ENCODE results near the gene ALOX5. TPM values are rescaled to one million over a fixed set of nuclear protein-coding genes. Genes with fewer than 3 reads are reported as not detected.

ALOX5 gene
- total and polyA plus RNA-seq, 11 donors: 1.3 to 36.1 (median 5.8) TPM

- Histone ChIP-seq H3K27ac (no peak overlapping the region), H3K9me3 (peaks cover 0 to 13% (median 0%) of the 10 kb centered on the region in 12 donors), H3K4me3 (no peak overlapping the region), H3K36me3 (no peaks in the 10 kb centered on the region), H3K27me3 (peaks cover 0 to 18% (median 2%) of the 10 kb centered on the region in 9 donors), H3K4me1 (peaks cover 0 to 8% (median 0%) of the 10 kb centered on the region in 12 donors)
- no peak for ATAC-seq
- intact Hi-C loops (cut with DNase I): no loop called here
- WGBS, 4 donors: 69 to 82% (median 80%) methylated on average over 14 to 15 of the region's 15 CpGs
- TF ChIP-seq POLR2A (IDR thresholded peaks at IDR 0.05) (no peak), CTCF (IDR thresholded peaks at IDR 0.05) (no peak)
- DNase-seq: no peak
These were observed 58.9 kb downstream of the ALOX5 start for GRCh38 chr10:45432700-45433472.

GRCh38 chr10:45433716-45434469 lies 59.9 kb downstream of the ALOX5 start:
- intact Hi-C loops (cut with DNase I): no loop called here
- Histone ChIP-seq H3K4me1 (peaks cover 0 to 5% (median 0%) of the 10 kb centered on the region in 12 donors), H3K36me3 (no peaks in the 10 kb centered on the region), H3K27ac (no peak overlapping the region), H3K4me3 (no peak overlapping the region), H3K27me3 (peaks cover 0 to 10% (median 0%) of the 10 kb centered on the region in 9 donors), H3K9me3 (peaks cover 0 to 13% (median 0%) of the 10 kb centered on the region in 12 donors)
- no peak for TF ChIP-seq POLR2A (IDR thresholded peaks at IDR 0.05)
- TF ChIP-seq CTCF (IDR thresholded peaks at IDR 0.05): no peak
- WGBS, 4 donors: 76 to 82% (median 78%) methylated on average over 8 of the region's 8 CpGs
- DNase-seq (no peak), ATAC-seq (no peak)

- peaks cover 0 to 7% (median 0%) of the 10 kb centered on the region in 9 donors for H3K36me3 ChIP-seq
- intact Hi-C loops (cut with DNase I): no loop called here
- no peaks in the 10 kb centered on the region for H3K27me3 ChIP-seq
- DNase-seq (no peak), ATAC-seq (no peak)
- H3K4me3 ChIP-seq: no peak overlapping the region
- peak overlapping the region in 1 of 12 donors; percentile 40 for H3K27ac ChIP-seq
- H3K9me3 ChIP-seq: peaks cover 0 to 13% (median 0%) of the 10 kb centered on the region in 12 donors
- peaks cover 0 to 5% (median 0%) of the 10 kb centered on the region in 12 donors for H3K4me1 ChIP-seq
- TF ChIP-seq CTCF (IDR thresholded peaks at IDR 0.05): no peak
- no peak for TF ChIP-seq POLR2A (IDR thresholded peaks at IDR 0.05)
- 82 to 85% (median 84%) methylated on average over 8 of the region's 8 CpGs for WGBS, 4 donors
These were observed 63.8 kb downstream of the ALOX5 start for GRCh38 chr10:45437587-45438465.

Measured in heart left ventricle (tissue), 16 donors.